BLaER1 treated with 17β-estradiol and CSF1 and Interleukin-3, amounts not matched to agents 10 nM and 100 nM (cell line): ENCODE measurements around the gene ELMO1.

Source experiments
- H3K27ac ChIP-seq, 11 experiments: shearing (Covaris generic); formaldehyde crosslinking; 2 replicates each; pipeline ENCODE4 v1.8.1; 2022
- H3K27me3 ChIP-seq, 11 experiments: shearing (Covaris generic); formaldehyde crosslinking; 2 replicates each; pipeline ENCODE4 v1.8.1; 2022
- H3K36me3 ChIP-seq, 11 experiments: shearing (Covaris generic); formaldehyde crosslinking; 2 replicates each; pipeline ENCODE4 v1.8.1; 2022
- H3K4me1 ChIP-seq, 10 experiments: shearing (Covaris generic); formaldehyde crosslinking; 2 replicates each; pipeline ENCODE4 v1.8.1; 2022
- H3K4me2 ChIP-seq, 11 experiments: shearing (Covaris generic); formaldehyde crosslinking; 2 replicates each; pipeline ENCODE4 v1.8.1; 2022
- H3K4me3 ChIP-seq, 10 experiments: shearing (Covaris generic); formaldehyde crosslinking; 2 replicates each; pipeline ENCODE4 v1.8.1; 2022
- H3K9ac ChIP-seq, 11 experiments: shearing (Covaris generic); formaldehyde crosslinking; 2 replicates each; pipeline ENCODE4 v1.8.1; 2022
- H3K9me3 ChIP-seq, 11 experiments: shearing (Covaris generic); formaldehyde crosslinking; replicated peaks in 1 of 11; 2 replicates each; pipeline ENCODE4 v1.8.1; 2022
- H4K20me1 ChIP-seq, 11 experiments: shearing (Covaris generic); formaldehyde crosslinking; 2 replicates each; pipeline ENCODE4 v1.8.1; 2022
- Cebpa-rat ChIP-seq, 11 experiments: shearing (Covaris generic); IDR thresholded peaks; 2 replicates each; pipeline ENCODE4 v1.8.1; 2022

ELMO1 gene

GRCh38 chr7:36810032-36810431, 638.6 kb downstream of the ELMO1 start:
- Histone ChIP-seq H3K9ac (no peak overlapping the region), H4K20me1 (no peaks in the 10 kb centered on the region), H3K4me2 (no peak overlapping the region), H3K36me3 (no peaks in the 10 kb centered on the region), H3K4me1 (peaks cover 0 to 13% (median 0%) of the 10 kb centered on the region in 10 experiments; a peak in 7 of 20 replicates), H3K4me3 (no peak overlapping the region), H3K27ac (no peak overlapping the region), H3K27me3 (no peaks in the 10 kb centered on the region), H3K9me3 (no peaks in the 10 kb centered on the region)
- no peak for TF ChIP-seq Cebpa-rat (IDR thresholded peaks at IDR 0.05)

GRCh38 chr7:36809510-36809909, 639.2 kb downstream of the ELMO1 start:
- H3K36me3 ChIP-seq, result no peaks in the 10 kb centered on the region
- H3K27me3 ChIP-seq, result no peaks in the 10 kb centered on the region
- TF ChIP-seq Cebpa-rat (IDR thresholded peaks at IDR 0.05), result no peak
- H3K4me1 ChIP-seq, result peaks cover 0 to 13% (median 0%) of the 10 kb centered on the region in 10 experiments; a peak in 7 of 20 replicates
- H4K20me1 ChIP-seq, result no peaks in the 10 kb centered on the region
- no peaks in the 10 kb centered on the region for H3K9me3 ChIP-seq
- H3K9ac ChIP-seq, result no peak overlapping the region
- no peak overlapping the region for H3K4me3 ChIP-seq
- H3K4me2 ChIP-seq, result 0 out of 22 replicates have a peak overlapping the region, but pooled peaks of 1 of the 11 experiments have one; percentile 6
- H3K27ac ChIP-seq, result no peak overlapping the region

- Histone ChIP-seq H3K4me3 (no peak overlapping the region), H3K9ac (no peak overlapping the region), H4K20me1 (no peaks in the 10 kb centered on the region), H3K36me3 (no peaks in the 10 kb centered on the region), H3K27ac (no peak overlapping the region), H3K4me1 (peaks cover 0 to 13% (median 0%) of the 10 kb centered on the region in 10 experiments; a peak in 7 of 20 replicates), H3K27me3 (no peaks in the 10 kb centered on the region), H3K4me2 (0 out of 22 replicates have a peak overlapping the region, but pooled peaks of 1 of the 11 experiments have one; percentile 6), H3K9me3 (no peaks in the 10 kb centered on the region)
- TF ChIP-seq Cebpa-rat (IDR thresholded peaks at IDR 0.05), result no peak
Measured at GRCh38 chr7:36809086-36809485, 639.6 kb downstream of the ELMO1 start.

- Histone ChIP-seq H3K9ac (no peak overlapping the region), H3K4me2 (peak overlapping the region in 5 of 11 experiments; percentile 3 to 40 (median 23); a peak in 9 of 22 replicates)
- no peak for TF ChIP-seq Cebpa-rat (IDR thresholded peaks at IDR 0.05)
Measured at GRCh38 chr7:36806891-36807290, 641.8 kb downstream of the ELMO1 start.

More at GRCh38 chr7:36806891-36807290, 641.8 kb downstream of the ELMO1 start:
- Histone ChIP-seq H3K4me1 (peaks cover 0 to 13% (median 6%) of the 10 kb centered on the region in 10 experiments; a peak in 11 of 20 replicates), H4K20me1 (no peaks in the 10 kb centered on the region), H3K36me3 (no peaks in the 10 kb centered on the region), H3K27me3 (no peaks in the 10 kb centered on the region), H3K4me3 (no peak overlapping the region), H3K27ac (no peak overlapping the region), H3K9me3 (no peaks in the 10 kb centered on the region)
